Transverse colon (tissue), 4 donors: ENCODE measurements around the gene DPYSL5. TPM values are rescaled to one million over a fixed set of nuclear protein-coding genes. Genes with fewer than 3 reads are reported as not detected.

Experiments used
- DNase-seq: peaks from one replicate; pipeline ENCODE4 v3.0.0-alpha.2; 2019
- H3K27ac ChIP-seq, 4 donors: fragments of 200-600 bp; sonication (generic); 2 replicates each; pipeline ENCODE4 v1.5.1; 2016 to 2018; ENCODE audit warnings: inconsistent platforms in 4 of 4
- H3K27me3 ChIP-seq: fragments of 200-600 bp; sonication (generic); 2 replicates; pipeline ENCODE4 v1.5.1; 2017; ENCODE audit warnings: inconsistent platforms
- H3K36me3 ChIP-seq, 4 donors: fragments of 200-600 bp; sonication (generic); 2 replicates each; pipeline ENCODE4 v1.5.1; 2017 to 2019; ENCODE audit warnings: inconsistent platforms in 4 of 4
- H3K4me1 ChIP-seq, 4 donors: fragments of 200-600 bp; sonication (generic); 2 replicates each; pipeline ENCODE4 v1.5.1; 2017 to 2020; ENCODE audit warnings: inconsistent platforms in 4 of 4
- H3K4me3 ChIP-seq, 4 donors: fragments of 200-600 bp; sonication (generic); 1 replicate in 1 of 4; 2 replicates in 3 of 4; pipeline versions ENCODE4 v1.5.1 to v1.6.1; 2017 to 2019; ENCODE audit warnings: inconsistent platforms in 4 of 4
- H3K9me3 ChIP-seq, 2 donors: fragments of 200-600 bp; sonication (generic); 2 replicates each; pipeline ENCODE4 v1.5.1; 2017 to 2019; ENCODE audit warnings: inconsistent platforms in 2 of 2
- CTCF ChIP-seq, 5 experiments: fragments of 200-600 bp in 3 of 5; fragments of 450-650 bp in 2 of 5; sonication (generic) in 3 of 5; IDR thresholded peaks; 1 replicate in 2 of 5; 2 replicates in 3 of 5; pipeline ENCODE4 v1.5.1; 2016 to 2017; ENCODE audit warnings: antibody characterized with exemption in 5 of 5, inconsistent platforms in 3 of 5, mild to moderate bottlenecking in 2 of 5, moderate library complexity in 1 of 5
- EP300 ChIP-seq: sonication (generic); formaldehyde crosslinking; IDR thresholded peaks from one replicate; pipeline ENCODE4 v1.6.1; 2017; ENCODE audit warnings: antibody characterized with exemption, low read depth
- POLR2A ChIP-seq: fragments of 450-650 bp; IDR thresholded peaks from one replicate; pipeline ENCODE4 v1.6.1; 2016; ENCODE audit warnings: antibody characterized with exemption, mild to moderate bottlenecking, moderate library complexity
- POLR2AphosphoS5 ChIP-seq, 3 donors: sonication (generic); formaldehyde crosslinking; IDR thresholded peaks; one replicate each; pipeline ENCODE4 v1.6.1; 2016; ENCODE audit warnings: antibody characterized with exemption in 3 of 3
- WGBS, 2 donors: methylation state at CpG; one replicate each; pipeline ENCODE4 v1.1.5; 2018; ENCODE audit warnings: low coverage in 1 of 2; 5-methylcytosine and 5-hydroxymethylcytosine counted together
- in situ Hi-C, 4 donors: fragments of 200-750 bp; cut with MboI; loops; one replicate each; pipeline versions ENCODE4 v1.15.0 to v1.15.1; 2017; ENCODE audit warnings: low sequenced_read_pairs in 3 of 4, low pct_ligation_motif_present in 1 of 4, low pct_unique_long_range_greater_than_20kb in 1 of 4
- intact Hi-C: fragments of 100-400 bp; cut with DNase I; formaldehyde crosslinking; loops from one replicate; pipeline ENCODE4 v1.15.1; 2023; ENCODE audit warnings: low total_unique reads
- total RNA-seq, 4 donors: library from RNA; depleted of rRNA; stranded (reverse); fragments of >200 nt; gene quantifications; one replicate each; pipeline ENCODE4 v1.1.0, GENCODE V29; 2016

The DPYSL5 gene
- total RNA-seq, 4 donors from 2014 or later, result 0.32 TPM; not detected in 3

DNA sequence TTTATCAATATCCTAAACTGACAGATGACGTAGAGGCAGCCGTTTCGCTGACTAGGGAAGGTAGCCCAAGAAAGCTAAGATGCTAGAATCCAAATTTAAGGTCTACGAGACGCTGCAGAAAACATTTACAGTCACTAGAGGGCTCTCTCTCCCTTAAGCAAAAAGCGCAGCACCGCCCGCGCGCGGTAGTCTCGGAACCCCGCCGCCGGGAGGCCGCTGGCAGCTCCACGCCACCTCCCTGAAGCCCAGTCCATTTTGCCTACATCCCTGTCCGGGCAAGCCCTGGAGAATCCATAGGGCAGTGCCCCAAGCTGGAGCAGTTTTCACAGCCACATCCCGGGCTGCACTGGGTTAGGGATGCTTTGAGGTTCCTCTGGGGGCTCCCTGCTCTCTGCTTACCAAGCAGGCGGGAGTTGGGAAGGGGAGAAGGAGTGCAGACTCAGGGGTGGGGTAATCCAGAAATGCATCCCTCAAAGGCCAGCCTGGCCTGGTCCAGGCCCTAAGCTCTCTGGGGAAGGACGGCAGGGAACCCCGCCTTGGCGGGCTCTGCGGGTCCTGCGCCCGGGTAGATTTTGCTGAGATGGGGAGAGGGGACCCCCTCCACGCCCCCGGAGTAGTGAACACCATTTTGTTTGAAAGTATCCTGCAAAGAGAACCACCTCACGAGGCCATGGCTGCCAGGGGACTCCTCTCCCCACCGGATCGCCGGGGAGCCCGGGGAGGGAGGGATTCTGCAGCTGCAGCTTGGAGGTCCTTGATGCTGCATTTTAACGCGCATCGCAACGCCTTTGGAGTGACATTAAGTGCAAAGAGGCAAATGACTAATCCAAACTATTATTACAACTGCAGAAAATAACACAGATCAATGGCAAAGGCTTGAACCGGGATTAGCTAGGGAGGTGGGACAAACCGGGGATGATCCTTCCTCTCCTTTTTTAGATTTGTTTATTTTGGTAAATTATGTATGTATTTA is 1.3 kb upstream of the DPYSL5 start:
- in situ Hi-C loops, result loop anchor here in 3 of 4 donors (10.0 kb wide), 2 partner anchors 78 to 98 kb away; no protein-coding TSS in a partner anchor
- WGBS, 2 donors, result 8 to 10% methylated on average over 6 to 38 of the region's 39 CpGs
- H3K27me3 ChIP-seq, result peaks cover 100% of the 10 kb centered on the region

DNA sequence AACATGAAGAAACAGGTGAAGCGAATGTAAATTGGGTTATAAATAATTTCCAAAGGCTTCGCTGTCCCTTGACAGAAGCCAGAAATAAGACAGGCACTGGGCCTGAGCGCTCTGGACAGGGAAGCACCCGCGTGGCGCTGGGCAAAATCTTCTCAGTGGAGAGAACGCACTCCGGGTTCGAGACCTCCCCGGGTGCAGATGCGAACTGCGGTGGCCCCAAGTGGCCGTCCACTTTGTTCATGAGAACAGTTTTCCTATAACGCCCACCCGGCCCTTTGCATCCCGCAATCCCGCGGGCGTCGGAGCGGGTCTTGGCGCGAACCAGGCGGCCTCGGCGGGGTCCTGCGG is 651 bp upstream of the DPYSL5 start:
- in situ Hi-C loops (loop anchor here in 3 of 4 donors (10.0 kb wide), 2 partner anchors 78 to 98 kb away; no protein-coding TSS in a partner anchor), intact Hi-C loops (loop anchor here (5.0 kb wide), 1 partner anchor 95 kb away; no protein-coding TSS in a partner anchor)
- WGBS, 2 donors, result 6% methylated on average over 27 of the region's 27 CpGs; no CpG with 5 or more reads in 1 of the 2 donors
- Histone ChIP-seq H3K4me1 (peaks cover 23 to 35% (median 29%) of the 10 kb centered on the region in 4 donors), H3K27me3 (peaks cover 100% of the 10 kb centered on the region), H3K4me3 (peak overlapping the region in 3 of 4 donors; percentile 11 to 44 (median 33)), H3K27ac (no peak overlapping the region), H3K36me3 (no peaks in the 10 kb centered on the region), H3K9me3 (no peaks in the 10 kb centered on the region)
- DNase-seq, result no peak
- TF ChIP-seq EP300 (no peak), POLR2AphosphoS5 (IDR thresholded peaks at IDR 0.05) (no peak)

More for the DNA sequence above, 1.3 kb upstream of the DPYSL5 start:
- no peaks in the 10 kb centered on the region for H3K36me3 ChIP-seq
- intact Hi-C loops, result loop anchor here (5.0 kb wide), 1 partner anchor 96 kb away; no protein-coding TSS in a partner anchor
- H3K9me3 ChIP-seq, result no peaks in the 10 kb centered on the region
- H3K4me3 ChIP-seq, result no peak overlapping the region
- peak; percentile 57 for DNase-seq
- no peak overlapping the region for H3K27ac ChIP-seq
- peaks cover 23 to 35% (median 29%) of the 10 kb centered on the region in 4 donors for H3K4me1 ChIP-seq
- TF ChIP-seq POLR2AphosphoS5 (IDR thresholded peaks at IDR 0.05), result no peak
- peak; percentile 63 to 72 (median 68) for TF ChIP-seq CTCF (IDR thresholded peaks at IDR 0.05)

DNA sequence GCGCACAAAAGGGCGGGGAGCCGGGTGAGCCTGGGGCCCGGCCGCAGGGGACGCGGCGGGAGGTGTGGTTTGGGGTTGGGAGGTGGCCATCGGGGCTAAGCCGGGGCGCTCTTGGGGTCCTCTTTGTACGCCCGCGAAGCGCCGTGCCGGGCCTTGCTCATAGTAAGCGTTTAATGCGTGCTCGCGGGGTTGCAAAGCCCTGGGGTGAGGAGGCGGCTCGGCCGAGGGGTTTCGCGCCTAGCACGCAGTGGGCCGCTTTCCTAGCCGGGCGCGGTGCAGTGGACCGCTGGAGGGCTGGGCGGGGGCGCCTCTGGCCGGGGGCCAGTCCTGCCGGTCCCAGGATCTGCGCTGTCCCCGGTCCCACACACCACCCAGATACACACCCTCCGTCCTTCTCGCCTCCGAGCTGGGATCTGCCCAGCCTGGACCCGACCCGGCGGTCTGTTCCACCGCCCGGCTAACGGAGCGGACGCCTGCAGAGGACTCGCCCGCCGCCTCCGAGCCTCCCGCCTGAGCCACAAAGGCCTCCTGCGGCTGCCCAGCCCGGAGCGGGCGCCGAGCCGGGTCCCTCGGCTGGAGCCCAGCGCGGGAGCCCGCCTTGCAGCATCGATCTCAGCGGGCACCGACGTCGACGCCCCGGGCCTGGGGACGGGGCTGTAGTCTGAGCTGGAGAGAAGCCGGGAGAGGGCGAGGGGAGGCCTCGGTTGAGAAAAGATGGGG is 564 bp downstream of the DPYSL5 start:
- Histone ChIP-seq H3K27ac (no peak overlapping the region), H3K36me3 (no peaks in the 10 kb centered on the region), H3K4me3 (peak overlapping the region in 3 of 4 donors; percentile 11 to 44 (median 33)), H3K9me3 (no peaks in the 10 kb centered on the region), H3K4me1 (peaks cover 23 to 35% (median 29%) of the 10 kb centered on the region in 4 donors), H3K27me3 (peaks cover 98% of the 10 kb centered on the region)
- DNase-seq, result no peak
- intact Hi-C loops, result loop anchor here (5.0 kb wide), 1 partner anchor 94 kb away; no protein-coding TSS in a partner anchor
- in situ Hi-C loops, result loop anchor here in 3 of 4 donors (10.0 kb wide), 2 partner anchors 76 to 96 kb away; no protein-coding TSS in a partner anchor
- no peak for TF ChIP-seq CTCF (IDR thresholded peaks at IDR 0.05)
- TF ChIP-seq POLR2A, result no peak
- TF ChIP-seq POLR2AphosphoS5 (IDR thresholded peaks at IDR 0.05), result no peak
- TF ChIP-seq EP300, result no peak
- WGBS, 2 donors, result 2% methylated on average over 75 of the region's 75 CpGs; no CpG with 5 or more reads in 1 of the 2 donors

GRCh38 chr2:26849056-26849999 is 1.4 kb downstream of the DPYSL5 start:
- in situ Hi-C loops, result loop anchor here in 3 of 4 donors (10.0 kb wide), 2 partner anchors 75 to 95 kb away; no protein-coding TSS in a partner anchor

More at GRCh38 chr2:26849056-26849999, 1.4 kb downstream of the DPYSL5 start:
- Histone ChIP-seq H3K36me3 (no peaks in the 10 kb centered on the region), H3K4me3 (peak overlapping the region in 2 of 4 donors; percentile 33 to 44), H3K9me3 (no peaks in the 10 kb centered on the region), H3K27ac (no peak overlapping the region), H3K27me3 (peaks cover 98% of the 10 kb centered on the region), H3K4me1 (peaks cover 23 to 35% (median 29%) of the 10 kb centered on the region in 4 donors)
- TF ChIP-seq POLR2AphosphoS5 (IDR thresholded peaks at IDR 0.05) (no peak), EP300 (no peak), POLR2A (no peak), CTCF (IDR thresholded peaks at IDR 0.05) (no peak)
- 8% methylated on average over 66 of the region's 75 CpGs; no CpG with 5 or more reads in 1 of the 2 donors for WGBS, 2 donors
- no peak for DNase-seq
- intact Hi-C loops, result loop anchor here (5.0 kb wide), 1 partner anchor 93 kb away; no protein-coding TSS in a partner anchor
